GM18868 (cell line): Measurements from ENCODE around the gene CYP2W1.
"Not testable (repeated sequence)": the region's sequence is repeated elsewhere in the genome, so short reads cannot be mapped to it uniquely, and the experiment has no call there.

ENCODE experiments used
- ATAC-seq: cut with Tn5 transposase; IDR thresholded peaks from one replicate; pipeline ENCODE4 v1.9.1; 2021; ENCODE audit warnings: mild to moderate bottlenecking, moderate library complexity; ENCODE audit not compliant: unreplicated experiment

CYP2W1 gene

GRCh38 chr7:992709-993607, 10.0 kb downstream of the CYP2W1 start:
- peak; percentile 89 for ATAC-seq

- ATAC-seq = no peak
These were observed 11.8 kb downstream of the CYP2W1 start for GRCh38 chr7:994592-995308.

- no peak for ATAC-seq
These were observed 12.6 kb downstream of the CYP2W1 start for GRCh38 chr7:995571-995970.

- no peak for ATAC-seq
These were observed 13.3 kb downstream of the CYP2W1 start for GRCh38 chr7:996079-996872.

- no peak for ATAC-seq
These were observed 14.7 kb downstream of the CYP2W1 start for GRCh38 chr7:997404-998395.

- no peak for ATAC-seq
These were observed 16.3 kb downstream of the CYP2W1 start for GRCh38 chr7:999149-999879.

- no peak for ATAC-seq
These were observed 17.3 kb downstream of the CYP2W1 start for GRCh38 chr7:999941-1000935.

GRCh38 chr7:1001069-1001770, 18.2 kb downstream of the CYP2W1 start:
- ATAC-seq = not testable (repeated sequence)

GRCh38 chr7:1002026-1002425, 19.0 kb downstream of the CYP2W1 start:
- not testable (repeated sequence) for ATAC-seq

- ATAC-seq = not testable (repeated sequence)
These were observed 19.5 kb downstream of the CYP2W1 start for GRCh38 chr7:1002445-1002844.

GRCh38 chr7:1004018-1004852, 21.3 kb downstream of the CYP2W1 start:
- ATAC-seq = no peak

GRCh38 chr7:1005303-1005702, 22.3 kb downstream of the CYP2W1 start:
- no peak for ATAC-seq

- no peak for ATAC-seq
These were observed 24.9 kb downstream of the CYP2W1 start for GRCh38 chr7:1007901-1008300.

GRCh38 chr7:1008733-1009363, 25.9 kb downstream of the CYP2W1 start:
- no peak for ATAC-seq

- ATAC-seq = no peak
These were observed 26.8 kb downstream of the CYP2W1 start for GRCh38 chr7:1009747-1010146.

GRCh38 chr7:1010226-1010625, 27.2 kb downstream of the CYP2W1 start:
- ATAC-seq = no peak
